ENCODE data around the gene MLLT3. TPM values are rescaled to one million over a fixed set of nuclear protein-coding genes. Genes with fewer than 3 reads are reported as not detected.

The MLLT3 gene
- total RNA-seq, 4 donors from 2014 or later = 9.4 to 38.2 (median 30.2) TPM

- TF ChIP-seq CTCF (IDR thresholded peaks at IDR 0.05) (no peak), POLR2AphosphoS5 (IDR thresholded peaks at IDR 0.05) (no peak), POLR2A (IDR thresholded peaks at IDR 0.05) (no peak), EP300 (IDR thresholded peaks at IDR 0.05; ENCODE audit: low read depth) (no peak)
- 82 to 85% methylated on average over 4 of the region's 4 CpGs for WGBS, 2 donors (ENCODE audit: low coverage in 1 of 2)
- H3K27me3 ChIP-seq = no peaks in the 10 kb centered on the region
- H3K4me3 ChIP-seq = no peak overlapping the region
- intact Hi-C loops (cut with DNase I; ENCODE audit: low total_unique reads) = no loop called here
- no peak overlapping the region for H3K27ac ChIP-seq
- H3K9me3 ChIP-seq = no peaks in the 10 kb centered on the region
- no peak for DNase-seq
- no peaks in the 10 kb centered on the region for H3K4me1 ChIP-seq
- H3K36me3 ChIP-seq = no peaks in the 10 kb centered on the region
- in situ Hi-C loops (cut with MboI; ENCODE audit: low pct_ligation_motif_present in 1 of 4, low pct_unique_long_range_greater_than_20kb in 1 of 4, low sequenced_read_pairs in 3 of 4) = loop anchor here in 1 of 4 donors (25.0 kb wide), 2 partner anchors 403 to 772 kb away; no protein-coding TSS in a partner anchor
These were observed 281.8 kb downstream of the MLLT3 start for GRCh38 chr9:20340511-20340861.

GRCh38 chr9:20335668-20336332 is 286.5 kb downstream of the MLLT3 start:
- no peak for DNase-seq
- in situ Hi-C loops (cut with MboI; ENCODE audit: low pct_ligation_motif_present in 1 of 4, low pct_unique_long_range_greater_than_20kb in 1 of 4, low sequenced_read_pairs in 3 of 4) (loop anchor here in 1 of 4 donors (25.0 kb wide), 2 partner anchors 398 to 777 kb away; no protein-coding TSS in a partner anchor), intact Hi-C loops (cut with DNase I; ENCODE audit: low total_unique reads) (no loop called here)
- H3K27me3 ChIP-seq = no peaks in the 10 kb centered on the region
- H3K27ac ChIP-seq = no peak overlapping the region
- H3K36me3 ChIP-seq = no peaks in the 10 kb centered on the region
- no peaks in the 10 kb centered on the region for H3K9me3 ChIP-seq
- WGBS, 2 donors (ENCODE audit: low coverage in 1 of 2) = 71 to 78% methylated on average over 3 to 4 of the region's 4 CpGs
- H3K4me1 ChIP-seq = no peaks in the 10 kb centered on the region
- TF ChIP-seq POLR2A (IDR thresholded peaks at IDR 0.05) = no peak
- no peak for TF ChIP-seq CTCF (IDR thresholded peaks at IDR 0.05)
- no peak for TF ChIP-seq EP300 (IDR thresholded peaks at IDR 0.05; ENCODE audit: low read depth)
- TF ChIP-seq POLR2AphosphoS5 (IDR thresholded peaks at IDR 0.05) = no peak
- H3K4me3 ChIP-seq = no peak overlapping the region

- no peaks in the 10 kb centered on the region for H3K4me1 ChIP-seq
- TF ChIP-seq POLR2AphosphoS5 (IDR thresholded peaks at IDR 0.05) = no peak
- TF ChIP-seq EP300 (IDR thresholded peaks at IDR 0.05; ENCODE audit: low read depth) = no peak
- 76 to 80% methylated on average over 3 to 5 of the region's 5 CpGs for WGBS, 2 donors (ENCODE audit: low coverage in 1 of 2)
- H3K4me3 ChIP-seq = no peak overlapping the region
- H3K27ac ChIP-seq = no peak overlapping the region
- in situ Hi-C loops (cut with MboI; ENCODE audit: low pct_ligation_motif_present in 1 of 4, low pct_unique_long_range_greater_than_20kb in 1 of 4, low sequenced_read_pairs in 3 of 4) = loop anchor here in 1 of 4 donors (25.0 kb wide), 2 partner anchors 397 to 778 kb away; no protein-coding TSS in a partner anchor
- H3K36me3 ChIP-seq = no peaks in the 10 kb centered on the region
- H3K27me3 ChIP-seq = no peaks in the 10 kb centered on the region
- H3K9me3 ChIP-seq = no peaks in the 10 kb centered on the region
- DNase-seq = no peak
- intact Hi-C loops (cut with DNase I; ENCODE audit: low total_unique reads) = no loop called here
These were observed 288.3 kb downstream of the MLLT3 start for GRCh38 chr9:20333991-20334390.

- in situ Hi-C loops (cut with MboI; ENCODE audit: low pct_ligation_motif_present in 1 of 4, low pct_unique_long_range_greater_than_20kb in 1 of 4, low sequenced_read_pairs in 3 of 4) (loop anchor here in 1 of 4 donors (25.0 kb wide), 2 partner anchors 394 to 781 kb away; no protein-coding TSS in a partner anchor), intact Hi-C loops (cut with DNase I; ENCODE audit: low total_unique reads) (loop anchor here (2.0 kb wide), 1 partner anchor 34 kb away; no protein-coding TSS in a partner anchor)
- H3K27me3 ChIP-seq = no peaks in the 10 kb centered on the region
- 76 to 87% methylated on average over 4 to 5 of the region's 5 CpGs for WGBS, 2 donors (ENCODE audit: low coverage in 1 of 2)
- DNase-seq = no peak
- no peak overlapping the region for H3K4me3 ChIP-seq
- H3K36me3 ChIP-seq = no peaks in the 10 kb centered on the region
- no peaks in the 10 kb centered on the region for H3K4me1 ChIP-seq
- TF ChIP-seq POLR2AphosphoS5 (IDR thresholded peaks at IDR 0.05) = no peak
- TF ChIP-seq POLR2A (IDR thresholded peaks at IDR 0.05) = no peak
- no peak for TF ChIP-seq CTCF (IDR thresholded peaks at IDR 0.05)
- TF ChIP-seq EP300 (IDR thresholded peaks at IDR 0.05; ENCODE audit: low read depth) = no peak
- no peak overlapping the region for H3K27ac ChIP-seq
- H3K9me3 ChIP-seq = no peaks in the 10 kb centered on the region
These were observed 291.1 kb downstream of the MLLT3 start for GRCh38 chr9:20331095-20331685.
